Uterus (tissue), 4 donors: Measurements from ENCODE around the gene CCDC60. TPM values are rescaled to one million over a fixed set of nuclear protein-coding genes. Genes with fewer than 3 reads are reported as not detected.

Experiments
- DNase-seq, 2 donors: peaks; one replicate each; pipeline ENCODE4 v3.0.0-alpha.2; 2019 to 2020
- H3K27ac ChIP-seq, 2 donors: fragments of 200-600 bp; sonication (generic); 1 replicate in 1 of 2; 2 replicates in 1 of 2; pipeline ENCODE4 v1.5.1; 2016 to 2018
- H3K27me3 ChIP-seq, 2 donors: fragments of 200-600 bp; sonication (generic); one replicate each; pipeline ENCODE4 v1.5.1; 2018 to 2019; ENCODE audit warnings: control low read depth in 1 of 2
- H3K36me3 ChIP-seq, 2 donors: fragments of 200-600 bp; sonication (generic); one replicate each; pipeline ENCODE4 v1.5.1; 2019; ENCODE audit warnings: control low read depth in 1 of 2
- H3K4me1 ChIP-seq, 2 donors: fragments of 200-600 bp; sonication (generic); one replicate each; pipeline ENCODE4 v1.5.1; 2018 to 2019; ENCODE audit warnings: control low read depth in 1 of 2
- H3K4me3 ChIP-seq, 2 donors: fragments of 200-600 bp; sonication (generic); 1 replicate in 1 of 2; 2 replicates in 1 of 2; pipeline ENCODE4 v1.5.1; 2018 to 2019; ENCODE audit warnings: mild to moderate bottlenecking in 1 of 2
- H3K9me3 ChIP-seq, 2 donors: fragments of 200-600 bp; sonication (generic); one replicate each; pipeline ENCODE4 v1.5.1; 2019; ENCODE audit warnings: control low read depth in 1 of 2
- CTCF ChIP-seq, 4 experiments: fragments of 200-600 bp in 2 of 4; fragments of 450-650 bp in 2 of 4; sonication (generic) in 2 of 4; IDR thresholded peaks; one replicate each; pipeline ENCODE4 v1.5.1; 2016 to 2019; ENCODE audit warnings: antibody characterized with exemption in 4 of 4, mild to moderate bottlenecking in 2 of 4, moderate library complexity in 1 of 4
- POLR2A ChIP-seq, 2 donors: fragments of 450-650 bp; IDR thresholded peaks; one replicate each; pipeline ENCODE4 v1.6.1; 2016; ENCODE audit warnings: antibody characterized with exemption in 2 of 2, mild to moderate bottlenecking in 1 of 2, moderate library complexity in 1 of 2
- intact Hi-C: fragments of 100-400 bp; cut with DNase I; formaldehyde crosslinking; loops from one replicate; pipeline ENCODE4 v1.15.1; 2023; ENCODE audit warnings: low total_unique reads
- total RNA-seq, 4 donors: library from RNA; depleted of rRNA in 3 of 4; stranded (reverse); fragments of >200 nt in 3 of 4; gene quantifications; one replicate each; pipeline versions ENCODE4 v1.1.0 to v1.2.4, GENCODE V29; 2014 to 2023
- donor health status: DM: yes; HTN: yes; CAD: no.

The CCDC60 gene
- total RNA-seq, 4 donors from 2014 or later, result 2.4 TPM; not detected in 3

GRCh38 chr12:119365451-119365850 is 30.9 kb downstream of the CCDC60 start:
- DNase-seq, result no peak
- TF ChIP-seq CTCF (IDR thresholded peaks at IDR 0.05) (no peak), POLR2A (IDR thresholded peaks at IDR 0.05) (no peak)
- Histone ChIP-seq H3K27ac (no peak overlapping the region), H3K36me3 (no peaks in the 10 kb centered on the region), H3K27me3 (no peaks in the 10 kb centered on the region), H3K4me3 (no peak overlapping the region), H3K9me3 (no peaks in the 10 kb centered on the region), H3K4me1 (no peaks in the 10 kb centered on the region)
- intact Hi-C loops, result no loop called here

GRCh38 chr12:119366007-119366406 is 31.5 kb downstream of the CCDC60 start:
- Histone ChIP-seq H3K4me3 (no peak overlapping the region), H3K27me3 (no peaks in the 10 kb centered on the region), H3K4me1 (no peaks in the 10 kb centered on the region), H3K9me3 (no peaks in the 10 kb centered on the region), H3K27ac (no peak overlapping the region), H3K36me3 (no peaks in the 10 kb centered on the region)
- DNase-seq, result no peak
- intact Hi-C loops, result no loop called here
- no peak for TF ChIP-seq CTCF (IDR thresholded peaks at IDR 0.05)
- no peak for TF ChIP-seq POLR2A (IDR thresholded peaks at IDR 0.05)

- Histone ChIP-seq H3K9me3 (no peaks in the 10 kb centered on the region), H3K27ac (peak overlapping the region in 1 of 2 donors; percentile 41), H3K4me3 (no peak overlapping the region), H3K36me3 (no peaks in the 10 kb centered on the region), H3K27me3 (no peaks in the 10 kb centered on the region), H3K4me1 (no peaks in the 10 kb centered on the region)
- DNase-seq, result no peak
- TF ChIP-seq POLR2A (IDR thresholded peaks at IDR 0.05) (no peak), CTCF (IDR thresholded peaks at IDR 0.05) (no peak)
- intact Hi-C loops, result no loop called here
Observed at GRCh38 chr12:119369161-119369560, 34.6 kb downstream of the CCDC60 start.

- Histone ChIP-seq H3K4me1 (no peaks in the 10 kb centered on the region), H3K36me3 (no peaks in the 10 kb centered on the region), H3K9me3 (no peaks in the 10 kb centered on the region), H3K27ac (peak overlapping the region in 1 of 2 donors; percentile 41), H3K4me3 (no peak overlapping the region), H3K27me3 (no peaks in the 10 kb centered on the region)
- no peak for DNase-seq
- intact Hi-C loops, result no loop called here
- TF ChIP-seq CTCF (IDR thresholded peaks at IDR 0.05), result no peak
Observed at GRCh38 chr12:119369907-119370546, 35.5 kb downstream of the CCDC60 start.

- no peaks in the 10 kb centered on the region for H3K36me3 ChIP-seq
- no peak for DNase-seq
- no peak overlapping the region for H3K4me3 ChIP-seq
- H3K9me3 ChIP-seq, result no peaks in the 10 kb centered on the region
- intact Hi-C loops, result no loop called here
- no peaks in the 10 kb centered on the region for H3K4me1 ChIP-seq
- H3K27me3 ChIP-seq, result no peaks in the 10 kb centered on the region
- TF ChIP-seq POLR2A (IDR thresholded peaks at IDR 0.05) (no peak), CTCF (IDR thresholded peaks at IDR 0.05) (no peak)
- no peak overlapping the region for H3K27ac ChIP-seq
Observed at GRCh38 chr12:119372540-119372939, 38.0 kb downstream of the CCDC60 start.
